GM12872 (cell line): Measurements from ENCODE around the gene ARHGAP32.

Experiments used
- TF ChIP-seq, protein P1 (sequence below): IDR thresholded peaks from 3 replicates; pipeline ENCODE4 v1.5.1; 2011; ENCODE audit warnings: low read depth, mild to moderate bottlenecking, low read length, moderate library complexity; ENCODE audit not compliant: insufficient read depth

ARHGAP32 gene

DNA sequence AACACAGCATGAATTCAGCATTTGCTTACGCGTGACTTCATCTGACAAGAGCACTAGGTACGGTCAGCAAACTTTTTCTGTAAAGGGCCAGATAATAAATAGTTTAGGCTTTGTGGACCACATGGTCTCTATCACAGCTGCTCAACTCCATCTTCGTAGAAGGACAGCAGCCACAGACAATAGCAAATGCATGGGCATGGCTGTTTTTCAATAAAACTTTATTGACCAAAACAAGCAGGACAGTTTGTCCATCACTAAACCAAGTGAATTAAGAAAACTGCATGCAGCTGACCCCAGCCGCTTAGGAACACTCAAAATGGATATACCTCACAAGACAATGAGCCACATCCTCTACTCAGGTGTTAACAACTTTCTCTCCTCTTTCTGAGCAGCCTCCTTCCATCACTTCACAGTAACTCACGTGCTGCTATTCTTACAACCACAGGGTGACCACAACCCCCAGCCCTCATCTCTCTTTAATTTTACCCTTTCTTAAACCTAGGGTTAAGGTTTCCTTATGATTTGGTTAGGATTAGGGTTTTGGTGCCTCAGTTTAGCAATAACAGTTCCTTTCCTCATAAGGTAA lies 22.7 kb upstream of the ARHGAP32 start:
- TF ChIP-seq, protein P1, sequence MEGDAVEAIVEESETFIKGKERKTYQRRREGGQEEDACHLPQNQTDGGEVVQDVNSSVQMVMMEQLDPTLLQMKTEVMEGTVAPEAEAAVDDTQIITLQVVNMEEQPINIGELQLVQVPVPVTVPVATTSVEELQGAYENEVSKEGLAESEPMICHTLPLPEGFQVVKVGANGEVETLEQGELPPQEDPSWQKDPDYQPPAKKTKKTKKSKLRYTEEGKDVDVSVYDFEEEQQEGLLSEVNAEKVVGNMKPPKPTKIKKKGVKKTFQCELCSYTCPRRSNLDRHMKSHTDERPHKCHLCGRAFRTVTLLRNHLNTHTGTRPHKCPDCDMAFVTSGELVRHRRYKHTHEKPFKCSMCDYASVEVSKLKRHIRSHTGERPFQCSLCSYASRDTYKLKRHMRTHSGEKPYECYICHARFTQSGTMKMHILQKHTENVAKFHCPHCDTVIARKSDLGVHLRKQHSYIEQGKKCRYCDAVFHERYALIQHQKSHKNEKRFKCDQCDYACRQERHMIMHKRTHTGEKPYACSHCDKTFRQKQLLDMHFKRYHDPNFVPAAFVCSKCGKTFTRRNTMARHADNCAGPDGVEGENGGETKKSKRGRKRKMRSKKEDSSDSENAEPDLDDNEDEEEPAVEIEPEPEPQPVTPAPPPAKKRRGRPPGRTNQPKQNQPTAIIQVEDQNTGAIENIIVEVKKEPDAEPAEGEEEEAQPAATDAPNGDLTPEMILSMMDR = no peak

DNA sequence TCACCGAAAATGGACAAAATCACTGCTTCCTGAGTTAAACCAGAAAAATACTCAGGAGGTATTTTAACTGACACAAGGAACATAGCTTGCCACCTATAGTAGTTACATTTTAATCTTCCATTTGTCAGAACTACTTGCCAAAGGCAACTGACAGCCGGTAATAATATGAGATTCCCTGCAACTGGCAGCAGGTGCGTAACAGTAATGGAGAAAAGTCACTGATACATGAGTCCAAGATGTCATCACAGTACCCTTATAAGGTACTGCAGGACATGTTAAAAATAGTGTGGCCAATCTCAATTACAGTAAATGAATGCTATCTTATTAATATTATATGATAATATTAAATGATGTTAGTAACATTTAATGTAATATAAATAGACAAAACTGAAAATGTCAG lies 21.1 kb upstream of the ARHGAP32 start:
- TF ChIP-seq, protein P1 = no peak

DNA sequence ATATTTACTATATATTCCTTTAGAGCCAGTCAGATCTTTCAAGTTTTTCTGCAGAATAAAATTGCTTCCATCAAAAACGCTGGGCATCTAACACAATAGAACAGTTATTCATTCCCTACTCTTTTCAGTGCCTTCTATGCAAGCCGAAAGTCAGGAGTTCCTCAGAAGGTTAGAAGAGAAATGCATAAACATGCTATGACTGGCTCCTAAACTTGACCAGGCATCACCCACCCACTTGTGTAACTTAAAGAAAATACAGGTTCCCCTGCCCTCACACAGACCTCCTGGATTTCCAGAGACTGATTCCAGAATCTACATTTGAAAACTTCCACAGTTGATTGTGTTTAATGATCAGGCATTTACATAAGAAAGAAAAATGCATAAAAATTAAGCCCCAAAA lies 19.3 kb upstream of the ARHGAP32 start:
- TF ChIP-seq, protein P1 = no peak

DNA sequence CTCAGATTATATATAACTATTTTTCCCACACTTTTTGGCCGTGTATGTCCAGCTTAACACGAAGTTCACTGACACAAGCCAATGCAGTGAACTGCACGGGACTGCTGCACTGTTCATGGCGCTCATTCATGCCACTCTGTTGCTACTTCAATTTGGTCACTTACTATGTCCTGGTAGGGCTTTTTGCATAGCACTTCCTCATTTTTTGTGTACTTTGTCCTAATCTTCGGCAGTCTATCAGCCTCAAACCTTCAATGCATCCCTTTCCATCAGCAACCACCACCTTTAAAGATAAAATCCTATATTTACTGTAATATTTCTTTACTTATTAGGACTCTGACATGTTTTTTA lies 18.7 kb upstream of the ARHGAP32 start:
- TF ChIP-seq, protein P1 = no peak

DNA sequence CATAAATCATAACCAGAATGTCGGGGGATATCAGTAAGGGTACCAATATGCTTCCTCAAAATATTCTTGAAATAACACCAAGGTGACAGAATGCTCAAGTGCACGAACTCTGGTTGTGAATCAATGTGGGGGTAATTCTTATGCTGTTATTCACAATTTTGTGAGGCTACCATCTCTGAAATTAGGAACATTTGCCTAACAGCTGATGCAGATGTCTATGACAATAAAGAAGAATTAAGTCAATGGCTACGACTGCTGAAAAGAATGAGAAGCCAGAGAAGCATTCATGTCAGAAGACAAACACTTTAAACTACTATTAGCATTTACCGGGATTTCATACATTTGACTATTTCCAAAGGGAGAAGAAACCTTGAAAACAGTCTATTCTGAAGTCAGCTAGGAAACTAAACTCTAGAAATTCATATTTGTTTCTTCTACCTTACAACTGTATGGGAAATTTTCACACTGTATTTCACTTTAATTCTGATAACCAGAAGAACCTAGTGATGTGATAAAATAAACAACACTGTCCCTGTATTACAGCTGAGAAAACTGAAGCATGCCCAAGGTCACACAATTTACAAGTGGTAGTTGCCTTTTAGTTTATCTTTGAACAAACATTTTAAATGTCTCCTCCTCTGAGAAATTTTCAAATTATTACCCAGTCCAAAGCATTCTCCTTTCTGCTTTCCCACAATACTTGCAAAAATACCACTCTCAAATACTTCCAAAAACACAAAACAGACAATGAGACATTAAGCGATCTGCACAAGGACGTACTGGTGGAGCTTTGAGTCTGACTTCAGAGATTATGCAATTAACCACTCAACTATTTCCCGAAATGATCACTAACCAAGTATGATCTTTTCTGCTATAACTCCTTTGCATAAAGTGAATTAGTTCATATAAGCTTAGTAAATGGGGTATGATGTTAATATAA lies 18.0 kb upstream of the ARHGAP32 start:
- TF ChIP-seq, protein P1 = no peak

DNA sequence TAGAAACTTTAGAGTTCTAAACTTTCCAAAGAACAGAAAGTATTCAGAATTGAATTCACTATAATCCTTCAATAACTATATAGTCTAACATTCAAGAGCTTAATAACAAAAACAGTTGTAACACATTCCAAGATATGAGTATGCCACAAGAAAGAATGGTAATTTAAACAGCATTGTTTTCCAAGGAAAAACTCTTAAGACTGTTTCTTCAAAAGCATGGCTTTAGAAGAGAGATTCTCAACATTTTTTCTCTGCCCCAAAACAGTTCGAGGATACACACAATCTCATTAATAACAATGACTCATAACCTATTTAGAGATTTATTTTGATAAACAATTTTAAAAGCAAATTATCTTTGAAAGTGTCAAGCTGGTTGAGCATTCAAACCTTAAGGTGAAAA lies 16.7 kb upstream of the ARHGAP32 start:
- TF ChIP-seq, protein P1 = no peak

DNA sequence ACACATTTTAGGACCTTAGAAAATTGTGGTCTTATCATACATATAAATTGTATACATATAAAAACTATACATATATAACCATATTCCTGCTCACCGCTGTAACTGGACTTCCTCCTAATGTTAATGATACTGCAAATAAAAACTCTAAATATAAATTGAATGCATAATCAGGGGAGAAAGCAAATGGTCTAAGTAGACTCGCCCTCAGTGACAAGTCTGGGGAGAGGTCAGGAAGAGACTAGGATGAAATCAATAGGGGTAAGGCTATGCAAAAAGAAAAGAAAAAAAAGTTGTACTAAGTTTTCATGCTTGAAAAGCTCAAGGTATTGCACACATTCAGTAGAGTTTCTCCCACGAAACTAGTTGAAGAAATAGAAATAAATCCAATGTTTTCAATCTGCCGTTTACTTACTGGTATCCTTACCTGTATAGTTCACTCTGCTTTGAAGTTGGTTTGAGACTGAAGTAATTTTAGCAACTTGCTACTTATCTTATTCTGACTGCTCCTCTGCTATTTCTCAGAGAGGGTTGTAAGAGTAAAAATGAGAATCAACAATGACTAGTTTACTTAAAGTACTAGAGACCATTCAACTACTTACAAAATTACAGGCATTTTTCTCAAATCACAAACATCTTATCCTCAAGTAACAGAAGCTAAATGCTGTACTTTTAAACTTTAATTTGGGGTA lies 12.2 kb upstream of the ARHGAP32 start:
- TF ChIP-seq, protein P1 = no peak
